Thoracic aorta (tissue), 2 donors: ENCODE data around the gene INTU. TPM values are rescaled to one million over a fixed set of nuclear protein-coding genes. Genes with fewer than 3 reads are reported as not detected.

Source experiments
- ATAC-seq: fragments of 150-250 bp; one replicate; pipeline ENCODE4 v1.8.0; 2017; ENCODE audit warnings: low read depth; ENCODE audit not compliant: insufficient number of reproducible peaks, low FRiP score
- DNase-seq: peaks from one replicate; pipeline ENCODE4 v3.0.0-alpha.2; 2020; ENCODE audit warnings: low spot score
- H3K27ac ChIP-seq, 2 donors: fragments of 200-600 bp; sonication (generic); 1 replicate in 1 of 2; 2 replicates in 1 of 2; pipeline ENCODE4 v1.5.1; 2016; ENCODE audit warnings: mild to moderate bottlenecking in 2 of 2, moderate library complexity in 2 of 2
- H3K27me3 ChIP-seq: fragments of 200-600 bp; sonication (generic); replicated peaks from 2 replicates; pipeline ENCODE4 v1.6.0; 2016; ENCODE audit warnings: mild to moderate bottlenecking; ENCODE audit not compliant: insufficient read depth
- H3K36me3 ChIP-seq: fragments of 200-600 bp; sonication (generic); one replicate; pipeline ENCODE4 v1.5.1; 2016
- H3K4me1 ChIP-seq, 2 donors: fragments of 200-600 bp; sonication (generic); 1 replicate in 1 of 2; 2 replicates in 1 of 2; pipeline versions ENCODE4 v1.5.1 to v1.6.0; 2016; ENCODE audit warnings: low read depth in 2 of 2, mild to moderate bottlenecking in 1 of 2; ENCODE audit not compliant: control insufficient read depth in 1 of 2
- H3K4me3 ChIP-seq: fragments of 200-600 bp; sonication (generic); 2 replicates; pipeline ENCODE4 v1.5.1; 2016; ENCODE audit warnings: mild to moderate bottlenecking
- H3K9me3 ChIP-seq: fragments of 200-600 bp; sonication (generic); 2 replicates; pipeline ENCODE4 v1.5.1; 2016
- CTCF ChIP-seq: fragments of 200-600 bp; sonication (generic); IDR thresholded peaks from one replicate; pipeline ENCODE4 v1.5.1; 2019; ENCODE audit warnings: antibody characterized with exemption
- total RNA-seq, 2 donors: library from RNA; depleted of rRNA; stranded (reverse); fragments of >200 nt; gene quantifications; one replicate each; pipeline versions ENCODE4 v1.1.0 to v1.2.3, GENCODE V29; 2016

INTU gene
- total RNA-seq, 2 donors from 2014 or later, result 11.0 to 16.6 TPM

- ATAC-seq, result no peak
- Histone ChIP-seq H3K36me3 (peaks cover 13% of the 10 kb centered on the region), H3K4me3 (no peak overlapping the region)
Measured at GRCh38 chr4:127708985-127709384, 76.2 kb downstream of the INTU start.

GRCh38 chr4:127709456-127709855, 76.7 kb downstream of the INTU start:
- no peak overlapping the region for H3K27ac ChIP-seq
- H3K36me3 ChIP-seq, result peaks cover 13% of the 10 kb centered on the region
- DNase-seq (no peak), ATAC-seq (no peak)
- TF ChIP-seq CTCF, result no peak
- no peaks in the 10 kb centered on the region for H3K4me1 ChIP-seq
- H3K27me3 ChIP-seq, result no peaks in the 10 kb centered on the region
- H3K9me3 ChIP-seq, result no peaks in the 10 kb centered on the region
- no peak overlapping the region for H3K4me3 ChIP-seq

More at GRCh38 chr4:127708985-127709384, 76.2 kb downstream of the INTU start:
- no peak for DNase-seq
- Histone ChIP-seq H3K27me3 (no peaks in the 10 kb centered on the region), H3K27ac (no peak overlapping the region), H3K4me1 (no peaks in the 10 kb centered on the region), H3K9me3 (no peaks in the 10 kb centered on the region)
- no peak for TF ChIP-seq CTCF

- Histone ChIP-seq H3K36me3 (no peaks in the 10 kb centered on the region), H3K4me3 (no peak within 1 kb of the TSS), H3K27ac (no peak within 1 kb of the TSS), H3K9me3 (no peaks in the 10 kb centered on the region), H3K4me1 (no peaks in the 10 kb centered on the region), H3K27me3 (no peaks in the 10 kb centered on the region)
- ATAC-seq (no peak), DNase-seq (no peak)
- no peak for TF ChIP-seq CTCF
Measured at GRCh38 chr4:127730142-127730913, 97.6 kb downstream of the INTU start, which contains the start of gene SLC25A31. Gene SLC25A31 (plus strand): TSS chr4:127730400. CDS start chr4:127730546, 146 bp downstream.

- no peak for ATAC-seq
- H3K9me3 ChIP-seq, result no peaks in the 10 kb centered on the region
- no peak for TF ChIP-seq CTCF
Measured at GRCh38 chr4:127731406-127731805, 98.6 kb downstream of the INTU start.

GRCh38 chr4:127732623-127733328, 100.0 kb downstream of the INTU start:
- DNase-seq (no peak), ATAC-seq (peak; percentile 50)
- Histone ChIP-seq H3K4me3 (no peak overlapping the region), H3K4me1 (no peaks in the 10 kb centered on the region), H3K27ac (no peak overlapping the region), H3K36me3 (no peaks in the 10 kb centered on the region), H3K9me3 (no peaks in the 10 kb centered on the region), H3K27me3 (no peaks in the 10 kb centered on the region)
- peak; percentile 60 for TF ChIP-seq CTCF

More at GRCh38 chr4:127731406-127731805, 98.6 kb downstream of the INTU start:
- no peak overlapping the region for H3K4me3 ChIP-seq
- H3K36me3 ChIP-seq, result no peaks in the 10 kb centered on the region
- no peak overlapping the region for H3K27ac ChIP-seq
- no peak for DNase-seq
- H3K27me3 ChIP-seq, result no peaks in the 10 kb centered on the region
- H3K4me1 ChIP-seq, result no peaks in the 10 kb centered on the region
